NCI-H82 treated with DMSO at 0.1 percent for 48 hours (cell line): ENCODE data around the gene GIN1.

ENCODE experiments used
- DNase-seq: peaks from one replicate; lab custom pipeline; 2025; ENCODE audit not compliant: unreplicated experiment; lab: John Stamatoyannopoulos, UW

GIN1 gene

GRCh38 chr5:103037673-103038455 is 82.1 kb downstream of the GIN1 start:
- DNase-seq, result no peak

- DNase-seq, result no peak
These were observed 83.3 kb downstream of the GIN1 start for GRCh38 chr5:103036601-103037000.
